WTC11 (cell line): ENCODE data around the gene CFAP251. TPM values are rescaled to one million over a fixed set of nuclear protein-coding genes. Genes with fewer than 3 reads are reported as not detected.
A peak's percentile ranks its signal among the peaks of the same experiment; 100 is the strongest.

Experiments
- ATAC-seq: fragments of 200-7000 bp; cut with Tn5 transposase; 2 replicates; pipeline ENCODE4 v1.10.0; 2021; ENCODE audit warnings: mild to moderate bottlenecking, moderate library complexity
- CTCF ChIA-PET: fragments of 300-600 bp; sonication (Branson Sonifier 250); formaldehyde crosslinking; loops from one replicate; lab custom pipeline; 2021; ENCODE audit warnings: antibody characterized with exemption; lab: Charles Lee
- POLR2A ChIA-PET: fragments of 350-600 bp; sonication (Branson Sonifier 250); formaldehyde crosslinking; loops from one replicate; lab custom pipeline; 2021; ENCODE audit warnings: antibody characterized with exemption; lab: Charles Lee
- DNase-seq: peaks from one replicate; pipeline ENCODE4 v3.0.0; 2021; ENCODE audit warnings: low spot score
- H3K27ac Mint-ChIP-seq: 2 replicates; pipeline ENCODE4 v1.8.0; 2021; ENCODE audit warnings: mixed read lengths
- H3K27me3 Mint-ChIP-seq: 2 replicates; pipeline ENCODE4 v1.8.0; 2021; ENCODE audit warnings: low read depth, mild to moderate bottlenecking, moderate library complexity, mixed read lengths
- H3K36me3 Mint-ChIP-seq: 2 replicates; pipeline ENCODE4 v1.8.0; 2021; ENCODE audit warnings: mixed read lengths
- H3K4me1 Mint-ChIP-seq: 2 replicates; pipeline ENCODE4 v1.8.0; 2022; ENCODE audit warnings: mixed read lengths
- H3K4me3 Mint-ChIP-seq: 2 replicates; pipeline ENCODE4 v1.8.0; 2021; ENCODE audit warnings: mild to moderate bottlenecking, moderate library complexity, mixed read lengths
- H3K9me3 Mint-ChIP-seq: 2 replicates; pipeline ENCODE4 v1.8.0; 2021; ENCODE audit warnings: mixed read lengths
- ATF2 ChIP-seq: sonication (generic); formaldehyde crosslinking; IDR thresholded peaks from 2 replicates; pipeline ENCODE4 v1.8.1; 2022; ENCODE audit warnings: low read depth, missing genetic modification reagents, borderline replicate concordance
- CDX4 ChIP-seq: fragments of 250-450 bp; sonication (Bioruptor Pico); IDR thresholded peaks from 2 replicates; pipeline ENCODE4 v1.9.0; 2021; ENCODE audit warnings: moderate library complexity, mild to moderate bottlenecking, inconsistent platforms, borderline replicate concordance
- CREM ChIP-seq: sonication (generic); formaldehyde crosslinking; IDR thresholded peaks from 2 replicates; pipeline ENCODE4 v1.8.1; 2022; ENCODE audit warnings: mild to moderate bottlenecking, missing genetic modification reagents, moderate library complexity
- E2F4 ChIP-seq: sonication (generic); formaldehyde crosslinking; IDR thresholded peaks from 2 replicates; pipeline ENCODE4 v1.8.1; 2022; ENCODE audit warnings: low read depth, mild to moderate bottlenecking, moderate library complexity, missing genetic modification reagents, borderline replicate concordance
- FOXP1 ChIP-seq: sonication (generic); formaldehyde crosslinking; IDR thresholded peaks from 2 replicates; pipeline ENCODE4 v1.8.0; 2022; ENCODE audit warnings: missing genetic modification reagents, mild to moderate bottlenecking, moderate library complexity, borderline replicate concordance
- JUN ChIP-seq: sonication (generic); formaldehyde crosslinking; IDR thresholded peaks from 2 replicates; pipeline ENCODE4 v1.8.0; 2023; ENCODE audit warnings: mild to moderate bottlenecking, missing genetic modification reagents
- KAT7 ChIP-seq: sonication (generic); formaldehyde crosslinking; IDR thresholded peaks from 2 replicates; pipeline ENCODE4 v1.8.1; 2023; ENCODE audit warnings: missing genetic modification reagents, mild to moderate bottlenecking, borderline replicate concordance
- NFYB ChIP-seq: sonication (generic); formaldehyde crosslinking; conservative IDR thresholded peaks from 2 replicates; pipeline ENCODE4 v1.8.0; 2022; ENCODE audit warnings: low read depth, missing genetic modification reagents
- NR2C2 ChIP-seq: sonication (generic); formaldehyde crosslinking; IDR thresholded peaks from 2 replicates; pipeline ENCODE4 v1.8.0; 2022; ENCODE audit warnings: mild to moderate bottlenecking, missing genetic modification reagents
- RELA ChIP-seq: sonication (generic); formaldehyde crosslinking; IDR thresholded peaks from 2 replicates; pipeline ENCODE4 v1.8.1; 2022; ENCODE audit warnings: missing genetic modification reagents, mild to moderate bottlenecking, borderline replicate concordance
- USF1 ChIP-seq: sonication (generic); formaldehyde crosslinking; IDR thresholded peaks from 2 replicates; pipeline ENCODE4 v1.8.0; 2022; ENCODE audit warnings: mild to moderate bottlenecking, missing genetic modification reagents
- USF2 ChIP-seq: sonication (generic); formaldehyde crosslinking; IDR thresholded peaks from 2 replicates; pipeline ENCODE4 v1.8.1; 2023; ENCODE audit warnings: mild to moderate bottlenecking, missing genetic modification reagents, moderate library complexity
- total RNA-seq: library from RNA; stranded (reverse); gene quantifications from 3 replicates; pipeline ENCODE4 v1.2.3, GENCODE V29; 2021

Gene CFAP251
- total RNA-seq, 1 experiment from 2014 or later: 3.1 TPM

GRCh38 chr12:122024132-122024785 is 105.9 kb downstream of the CFAP251 start:
- ATAC-seq (no peak), DNase-seq (no peak)
- peak overlapping the region; percentile 36; the same call in 1 of the 2 replicates for H3K4me3 Mint-ChIP-seq
- H3K27ac Mint-ChIP-seq: no peak overlapping the region
- POLR2A ChIA-PET: no interaction called here
- no peaks in the 10 kb centered on the region for H3K36me3 Mint-ChIP-seq
- H3K27me3 Mint-ChIP-seq: peaks cover 29% of the 10 kb centered on the region
- peaks cover 30% of the 10 kb centered on the region for H3K4me1 Mint-ChIP-seq
- TF ChIP-seq ATF2 (no peak), USF1 (no peak), E2F4 (CRISPR knock-in tag) (no peak), CDX4 (CRISPR knock-in tag) (no peak), CREM (no peak), USF2 (no peak), NR2C2 (no peak), KAT7 (no peak), RELA (CRISPR knock-in tag) (no peak)
- H3K9me3 Mint-ChIP-seq: no peaks in the 10 kb centered on the region
- CTCF ChIA-PET: interaction anchor here (1.1 to 3.2 kb wide), 3 partner anchors 106 to 230 kb away, joined by 4 to 23 read pairs (median 12); partner anchors contain the start of gene CFAP251

GRCh38 chr12:122026706-122027333 is 108.4 kb downstream of the CFAP251 start:
- Mint-ChIP-seq H3K4me3 (no peak overlapping the region), H3K27me3 (peaks cover 8% of the 10 kb centered on the region), H3K27ac (no peak overlapping the region; the same call in 1 of the 2 replicates), H3K4me1 (peaks cover 32% of the 10 kb centered on the region), H3K36me3 (no peaks in the 10 kb centered on the region), H3K9me3 (no peaks in the 10 kb centered on the region)
- ChIA-PET POLR2A (no interaction called here), CTCF (interaction anchor here (1.1 to 4.2 kb wide), 5 partner anchors 10 to 232 kb away, joined by 3 to 25 read pairs (median 8); partner anchors contain the start of gene CFAP251)
- ATAC-seq (no peak), DNase-seq (peak; percentile 28)
- TF ChIP-seq JUN (CRISPR knock-in tag): no peak
- TF ChIP-seq NFYB (CRISPR knock-in tag): no peak

GRCh38 chr12:122028165-122028904 is 109.9 kb downstream of the CFAP251 start:
- H3K27me3 Mint-ChIP-seq: peaks cover 3% of the 10 kb centered on the region
- TF ChIP-seq FOXP1 (CRISPR knock-in tag): no peak
- no peak overlapping the region for H3K4me3 Mint-ChIP-seq
- no peaks in the 10 kb centered on the region for H3K36me3 Mint-ChIP-seq
- peaks cover 29% of the 10 kb centered on the region for H3K4me1 Mint-ChIP-seq
- no peaks in the 10 kb centered on the region for H3K9me3 Mint-ChIP-seq
- ChIA-PET CTCF (interaction anchor here (1.0 to 4.2 kb wide), 4 partner anchors 26 to 234 kb away, joined by 3 to 25 read pairs (median 10); partner anchors contain the start of genes CFAP251 and RHOF), POLR2A (no interaction called here)
- peak overlapping the region; percentile 45; the same call in 1 of the 2 replicates for H3K27ac Mint-ChIP-seq
- DNase-seq (no peak), ATAC-seq (no peak)
